Kidney epithelial cell (primary cell): Measurements from ENCODE around the gene CNDP2. TPM values are rescaled to one million over a fixed set of nuclear protein-coding genes. Genes with fewer than 3 reads are reported as not detected.

Source experiments
- DNase-seq: peaks from one replicate; pipeline ENCODE4 v3.0.0-alpha.2; 2010; ENCODE audit warnings: low read depth
- H3K27me3 ChIP-seq: 2 replicates; pipeline ENCODE4 v1.6.0; 2011; ENCODE audit warnings: low read length; ENCODE audit not compliant: control insufficient read depth, insufficient read depth
- H3K36me3 ChIP-seq: 2 replicates; pipeline ENCODE4 v1.5.1; 2011; ENCODE audit warnings: low read length; ENCODE audit not compliant: control insufficient read depth, insufficient read depth
- H3K4me3 ChIP-seq: 2 replicates; pipeline ENCODE4 v1.5.1; 2011; ENCODE audit warnings: low read depth, mild to moderate bottlenecking, control low read depth, low read length
- total RNA-seq: library from RNA; depleted of rRNA; stranded (reverse); fragments of >200 nt; gene quantifications from 2 replicates; pipeline ENCODE4 v1.2.3, GENCODE V29; 2015
- TF ChIP-seq, protein P1 (sequence below): IDR thresholded peaks from 2 replicates; pipeline ENCODE4 v1.5.1; 2011; ENCODE audit warnings: mild to moderate bottlenecking, moderate library complexity, low read length, control low read depth, inconsistent platforms; ENCODE audit not compliant: insufficient read depth, poor library complexity, severe bottlenecking

The CNDP2 gene
- total RNA-seq, 1 donor from 2014 or later = 225 TPM

DNA sequence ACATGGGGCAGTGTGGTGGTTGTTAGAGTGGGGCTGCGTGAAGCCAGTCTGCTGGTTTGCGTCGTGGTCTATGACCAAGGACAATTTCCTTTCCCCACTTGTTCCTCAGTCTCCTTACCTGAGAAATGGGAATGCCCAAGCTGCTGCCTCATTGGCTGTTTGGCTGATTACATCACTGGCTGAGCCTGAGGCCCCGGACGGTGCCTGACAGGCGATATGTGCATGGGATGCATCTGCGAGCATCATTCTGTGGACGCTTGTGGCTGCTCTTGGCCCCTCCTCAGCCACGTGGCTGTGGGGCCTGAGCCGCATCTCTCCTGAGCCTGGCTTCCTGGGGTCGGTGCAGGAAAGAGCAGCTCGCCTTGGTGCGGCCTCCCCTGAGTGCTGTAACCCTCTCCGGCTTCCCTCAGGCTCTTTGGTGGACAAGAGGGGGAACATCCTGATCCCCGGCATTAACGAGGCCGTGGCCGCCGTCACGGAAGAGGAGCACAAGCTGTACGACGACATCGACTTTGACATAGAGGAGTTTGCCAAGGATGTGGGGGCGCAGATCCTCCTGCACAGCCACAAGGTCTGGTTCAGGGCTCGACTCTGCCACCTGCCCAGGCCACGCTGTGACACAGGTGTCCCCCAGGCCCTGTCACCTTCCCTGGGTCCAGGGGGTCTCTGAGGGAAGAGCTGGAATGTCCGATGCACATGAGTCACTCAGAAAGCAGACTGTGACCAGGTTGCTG is 17.2 kb downstream of the CNDP2 start:
- no peak overlapping the region for H3K4me3 ChIP-seq
- DNase-seq = no peak
- TF ChIP-seq, protein P1, sequence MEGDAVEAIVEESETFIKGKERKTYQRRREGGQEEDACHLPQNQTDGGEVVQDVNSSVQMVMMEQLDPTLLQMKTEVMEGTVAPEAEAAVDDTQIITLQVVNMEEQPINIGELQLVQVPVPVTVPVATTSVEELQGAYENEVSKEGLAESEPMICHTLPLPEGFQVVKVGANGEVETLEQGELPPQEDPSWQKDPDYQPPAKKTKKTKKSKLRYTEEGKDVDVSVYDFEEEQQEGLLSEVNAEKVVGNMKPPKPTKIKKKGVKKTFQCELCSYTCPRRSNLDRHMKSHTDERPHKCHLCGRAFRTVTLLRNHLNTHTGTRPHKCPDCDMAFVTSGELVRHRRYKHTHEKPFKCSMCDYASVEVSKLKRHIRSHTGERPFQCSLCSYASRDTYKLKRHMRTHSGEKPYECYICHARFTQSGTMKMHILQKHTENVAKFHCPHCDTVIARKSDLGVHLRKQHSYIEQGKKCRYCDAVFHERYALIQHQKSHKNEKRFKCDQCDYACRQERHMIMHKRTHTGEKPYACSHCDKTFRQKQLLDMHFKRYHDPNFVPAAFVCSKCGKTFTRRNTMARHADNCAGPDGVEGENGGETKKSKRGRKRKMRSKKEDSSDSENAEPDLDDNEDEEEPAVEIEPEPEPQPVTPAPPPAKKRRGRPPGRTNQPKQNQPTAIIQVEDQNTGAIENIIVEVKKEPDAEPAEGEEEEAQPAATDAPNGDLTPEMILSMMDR = no peak
- peaks cover 6% of the 10 kb centered on the region for H3K36me3 ChIP-seq
- H3K27me3 ChIP-seq = no peaks in the 10 kb centered on the region

DNA sequence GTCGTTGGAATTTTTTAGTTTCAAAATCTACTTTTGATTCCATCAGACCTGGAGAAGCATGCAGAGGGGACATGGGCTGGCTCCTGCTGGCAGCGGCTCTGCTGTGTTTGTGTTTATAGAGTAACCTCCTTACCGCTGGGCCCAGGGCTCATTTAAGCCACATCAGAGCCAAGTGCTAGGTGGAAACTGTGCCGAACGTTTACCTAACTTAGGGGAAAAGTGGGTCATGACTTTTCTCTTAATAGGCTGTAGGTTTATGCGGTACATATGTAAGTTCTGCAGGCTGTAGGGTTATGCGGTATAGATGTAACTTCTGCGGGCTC is 17.7 kb downstream of the CNDP2 start:
- no peak for DNase-seq
- peaks cover 8% of the 10 kb centered on the region for H3K36me3 ChIP-seq
- TF ChIP-seq, protein P1 = no peak

DNA sequence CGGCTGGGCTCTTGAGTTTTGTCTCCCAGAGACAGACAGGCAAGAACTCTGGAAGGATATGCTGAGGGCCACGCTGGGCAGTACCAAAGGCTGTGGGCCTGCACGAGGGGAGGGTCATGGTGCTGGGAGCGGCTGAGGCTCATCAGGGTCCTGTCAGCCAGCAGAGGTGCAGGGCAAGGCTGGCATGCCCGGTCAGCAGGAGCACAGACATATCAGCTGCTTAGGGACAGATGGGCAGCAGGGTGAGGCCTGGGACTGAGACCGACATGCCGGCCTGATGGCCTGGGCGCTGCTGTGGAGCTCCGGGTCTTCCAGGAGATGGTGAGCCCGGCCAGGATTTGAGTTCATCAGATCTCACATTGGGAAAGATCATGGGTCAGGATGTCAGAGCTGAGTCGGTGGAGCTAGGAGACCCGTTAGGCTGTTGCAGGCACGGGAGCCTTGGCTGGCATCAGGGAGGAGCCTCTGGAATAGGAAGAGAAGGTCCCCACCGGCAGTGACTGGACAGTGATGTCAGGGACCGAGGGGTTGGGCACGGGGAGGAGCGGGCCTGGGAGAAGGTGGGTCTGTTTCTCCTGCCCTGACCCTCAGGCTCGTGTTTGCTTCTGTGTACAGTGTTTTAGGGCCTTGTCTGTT is 18.8 kb downstream of the CNDP2 start:
- no peak overlapping the region for H3K4me3 ChIP-seq
- peaks cover 12% of the 10 kb centered on the region for H3K36me3 ChIP-seq
- TF ChIP-seq, protein P1 = no peak
- no peaks in the 10 kb centered on the region for H3K27me3 ChIP-seq
- no peak for DNase-seq

More for the DNA sequence above, 17.7 kb downstream of the CNDP2 start:
- Histone ChIP-seq H3K27me3 (no peaks in the 10 kb centered on the region), H3K4me3 (no peak overlapping the region)

DNA sequence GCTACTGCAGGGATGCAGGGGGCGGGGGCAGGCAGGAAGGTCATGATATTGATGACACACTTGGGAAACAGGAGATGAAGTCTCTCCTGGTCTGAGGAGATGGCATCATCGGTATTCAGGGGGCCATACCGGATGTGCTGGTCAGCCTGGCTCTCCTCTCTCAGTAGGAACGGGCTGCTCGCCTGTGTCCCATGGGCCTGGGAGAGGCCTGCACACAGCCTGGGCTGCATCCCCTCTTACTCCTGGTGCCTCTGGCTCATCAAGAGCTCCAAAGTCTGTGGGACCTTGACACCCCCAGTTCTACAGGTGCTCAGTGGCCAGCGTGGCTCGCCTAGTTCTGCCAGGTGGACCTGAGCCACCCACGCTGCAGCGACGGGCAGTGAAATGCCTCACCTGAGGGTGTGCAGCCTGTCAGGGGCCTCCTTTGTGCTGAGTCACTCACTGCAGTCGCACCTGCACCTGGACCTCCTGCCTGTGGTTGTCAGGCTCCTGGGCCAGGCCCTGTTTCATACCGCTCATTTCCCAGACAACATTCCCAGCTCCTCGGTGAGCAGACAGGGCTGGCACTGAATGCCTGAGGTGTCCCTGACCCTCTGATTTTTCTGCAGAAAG is 19.6 kb downstream of the CNDP2 start:
- peaks cover 11% of the 10 kb centered on the region for H3K36me3 ChIP-seq
- no peaks in the 10 kb centered on the region for H3K27me3 ChIP-seq
- no peak for DNase-seq
- TF ChIP-seq, protein P1 = no peak
- no peak overlapping the region for H3K4me3 ChIP-seq

DNA sequence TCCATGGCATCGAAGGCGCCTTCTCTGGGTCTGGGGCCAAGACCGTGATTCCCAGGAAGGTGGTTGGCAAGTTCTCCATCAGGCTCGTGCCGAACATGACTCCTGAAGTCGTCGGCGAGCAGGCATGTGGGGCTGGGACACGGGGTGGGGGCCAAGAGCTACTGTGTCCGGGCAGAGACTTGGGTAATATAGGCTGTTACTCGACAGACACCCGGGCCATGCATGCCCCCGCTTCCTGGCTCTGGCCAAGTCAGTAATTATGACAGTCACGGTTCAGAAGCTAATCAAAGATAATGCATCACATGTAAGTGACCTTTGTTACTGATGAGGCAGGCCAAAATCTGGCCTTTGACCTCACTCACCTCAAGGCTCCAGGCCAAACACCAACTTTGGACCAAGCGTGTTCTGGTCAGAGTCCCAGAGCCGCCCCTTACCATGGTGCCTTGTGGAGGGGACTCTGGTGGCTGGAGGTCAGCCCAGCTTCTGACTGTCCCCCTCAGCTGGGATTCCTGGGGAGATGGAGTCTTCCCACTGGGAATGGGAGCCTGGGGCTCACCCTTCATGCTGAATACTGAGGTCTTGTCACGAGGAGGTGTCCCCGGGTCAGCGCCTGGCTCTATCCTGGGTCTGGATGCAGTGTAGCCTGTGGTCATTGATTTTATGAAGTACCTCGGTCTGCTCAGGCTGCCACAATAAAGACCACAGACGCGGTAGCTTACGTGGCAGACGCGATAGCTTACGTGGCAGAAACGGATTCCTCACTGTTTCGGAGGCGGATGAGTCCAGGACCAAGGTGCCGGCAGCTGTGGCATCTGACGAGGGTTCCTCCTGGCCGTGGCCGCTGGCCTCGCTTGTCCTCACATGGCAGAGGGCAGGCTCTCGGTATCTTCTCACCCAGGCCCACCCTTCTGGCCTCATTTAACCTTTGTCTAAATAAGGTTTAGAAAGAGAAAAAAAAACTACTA is 20.4 kb downstream of the CNDP2 start:
- TF ChIP-seq, protein P1 = no peak
- H3K27me3 ChIP-seq = no peaks in the 10 kb centered on the region
- H3K4me3 ChIP-seq = no peak overlapping the region
- no peak for DNase-seq
- H3K36me3 ChIP-seq = peaks cover 11% of the 10 kb centered on the region
